Activated naive CD4-positive, alpha-beta T cell (primary cell): ENCODE results near the gene FBXL12.
A peak's percentile ranks its signal among the peaks of the same experiment; 100 is the strongest.
"Not testable (repeated sequence)": the region's sequence is repeated elsewhere in the genome, so short reads cannot be mapped to it uniquely, and the experiment has no call there.

Source experiments
- DNase-seq, 4 experiments: peaks; one replicate each; lab custom pipeline; 2025; lab: John Stamatoyannopoulos, UW

Gene FBXL12

GRCh38 chr19:9839415-9839814 is 20.5 kb upstream of the FBXL12 start:
- no peak for DNase-seq

DNA sequence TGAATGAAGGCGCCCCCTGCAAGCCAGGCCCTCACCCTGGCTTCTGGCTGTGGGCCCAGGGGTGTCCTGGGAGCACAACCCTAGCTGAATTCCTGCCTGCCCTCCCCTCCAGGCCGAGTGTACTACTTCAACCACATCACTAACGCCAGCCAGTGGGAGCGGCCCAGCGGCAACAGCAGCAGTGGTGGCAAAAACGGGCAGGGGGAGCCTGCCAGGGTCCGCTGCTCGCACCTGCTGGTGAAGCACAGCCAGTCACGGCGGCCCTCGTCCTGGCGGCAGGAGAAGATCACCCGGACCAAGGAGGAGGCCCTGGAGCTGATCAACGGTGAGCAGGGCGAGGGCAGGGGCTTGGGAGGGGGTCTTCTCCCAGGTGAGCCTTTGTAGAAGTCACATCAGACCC is 19.4 kb upstream of the FBXL12 start:
- DNase-seq, result no peak

DNA sequence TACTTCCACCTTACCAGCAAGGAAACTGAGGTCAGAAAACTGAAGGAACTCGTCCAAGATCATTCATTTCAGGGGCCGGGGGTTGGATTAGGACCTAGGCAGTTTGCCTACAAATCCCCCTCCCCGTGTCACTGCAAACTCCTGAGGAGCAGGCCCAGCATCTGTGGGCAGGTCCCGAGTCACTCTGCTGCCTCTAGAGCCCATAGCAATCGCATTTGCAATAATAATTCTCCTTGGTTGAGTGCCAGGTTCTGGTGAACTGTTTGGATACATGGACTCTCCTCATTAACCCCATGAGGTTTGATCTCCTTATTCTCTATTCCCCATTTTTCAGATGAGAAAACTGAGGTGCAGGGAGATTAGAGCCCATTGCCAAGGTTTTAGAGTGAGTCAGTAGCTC is 17.1 kb upstream of the FBXL12 start:
- DNase-seq, result no peak

DNA sequence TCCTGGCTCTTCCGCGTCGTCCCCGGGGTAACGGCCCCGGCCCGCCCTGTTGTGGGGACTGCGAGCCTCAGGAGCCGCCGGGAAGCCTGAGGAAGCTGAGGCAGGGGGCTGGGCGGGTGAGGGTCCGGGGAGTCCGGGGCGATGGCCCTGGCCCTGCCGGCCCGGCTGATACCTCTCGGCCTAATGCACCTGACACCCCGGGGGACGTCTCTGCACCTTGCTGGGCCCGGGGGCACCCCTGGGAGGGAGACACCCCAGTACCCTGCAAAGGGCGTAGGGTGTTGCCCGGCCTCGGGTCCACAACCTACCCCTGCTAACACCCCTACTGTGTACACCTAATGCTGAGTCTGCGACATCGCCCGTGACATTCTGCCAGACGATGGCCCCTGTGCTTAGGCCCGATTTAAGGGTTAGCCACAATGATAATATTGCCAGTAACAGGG is 16.6 kb upstream of the FBXL12 start:
- no peak for DNase-seq

- peak; percentile 95 to 99 (median 98) for DNase-seq
These were observed 16.0 kb upstream of the FBXL12 start, which contains the start of gene PIN1 for GRCh38 chr19:9834726-9835506. PIN1 (plus strand) TSS chr19:9835318; CDS start chr19:9835345, 27 bp downstream.

DNA sequence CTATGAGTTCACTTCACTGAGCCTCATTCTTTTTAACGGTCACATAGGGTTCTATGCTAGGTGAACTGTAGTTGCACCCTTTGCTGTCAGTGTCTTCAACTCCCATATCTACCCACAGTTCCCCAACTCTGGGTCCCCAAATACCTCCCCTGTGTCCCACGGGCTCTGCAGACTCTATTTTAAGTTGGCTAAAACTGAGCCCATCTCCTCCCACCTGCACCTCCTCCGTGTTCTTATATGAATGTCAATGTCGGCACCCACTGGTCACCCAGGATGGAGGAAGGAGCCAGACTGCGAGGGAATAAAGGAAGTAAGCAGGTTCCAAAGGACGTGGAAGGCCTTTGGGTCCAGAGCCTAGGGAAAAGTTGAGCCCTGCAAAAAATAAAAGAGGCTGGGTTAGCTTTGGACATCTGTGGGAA is 15.4 kb upstream of the FBXL12 start:
- DNase-seq, result no peak

GRCh38 chr19:9828551-9829063 is 9.7 kb upstream of the FBXL12 start:
- no peak for DNase-seq

DNA sequence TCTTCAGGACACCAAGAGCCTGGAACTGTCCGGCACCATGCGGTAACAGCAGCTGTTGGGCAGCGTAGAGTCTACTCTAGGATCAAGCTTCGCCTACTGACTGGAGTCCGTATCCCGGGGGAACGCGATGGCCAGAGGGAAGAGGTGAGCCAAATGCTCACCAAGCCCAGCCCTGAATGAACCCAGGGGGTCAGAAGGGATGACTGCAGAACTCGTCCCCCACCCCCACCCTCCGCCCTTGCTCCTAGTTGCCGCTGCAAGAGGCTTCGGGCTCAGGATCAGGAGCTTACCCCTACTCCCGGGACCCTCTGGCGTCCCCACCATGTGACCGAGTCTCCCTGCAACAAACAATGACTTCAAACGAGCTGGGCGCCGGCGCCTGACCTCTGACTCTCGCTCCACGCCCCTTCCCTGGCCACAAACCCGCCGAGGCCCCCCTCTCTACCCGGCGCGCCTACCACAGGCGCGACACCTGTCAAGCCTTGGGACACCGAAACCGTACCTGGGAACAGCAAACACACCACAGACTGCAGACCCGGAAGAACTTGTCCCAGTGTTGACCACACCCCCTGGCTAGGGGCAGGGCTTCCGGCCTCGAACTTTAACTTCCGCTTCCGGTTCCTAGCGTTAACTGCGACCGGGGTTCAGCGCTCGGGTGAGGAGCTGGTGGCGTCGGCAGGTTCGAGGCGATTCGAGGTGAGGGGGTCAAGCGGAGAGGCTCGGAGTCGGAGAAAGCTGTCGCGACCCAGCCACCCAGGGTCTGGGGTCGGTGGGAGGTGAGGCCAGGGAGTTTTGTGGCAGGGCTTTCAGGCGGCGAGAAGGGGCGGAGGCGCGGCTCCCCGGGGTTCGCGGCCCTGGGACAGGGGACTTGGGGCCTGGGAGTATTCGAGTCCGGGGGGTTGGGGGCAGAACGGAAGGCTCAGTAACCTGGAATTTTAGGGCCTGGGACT is 8.7 kb upstream of the FBXL12 start, which contains the start of gene UBL5:
Gene UBL5 (plus strand): TSS at position 630 of the 950 bp plus-strand sequence. CDS start 420 bp downstream, outside the sequence.
- DNase-seq, result peak; percentile 59 to 84 (median 75)

- no peak for DNase-seq
These were observed 4.9 kb upstream of the FBXL12 start for GRCh38 chr19:9823816-9824215.

DNA sequence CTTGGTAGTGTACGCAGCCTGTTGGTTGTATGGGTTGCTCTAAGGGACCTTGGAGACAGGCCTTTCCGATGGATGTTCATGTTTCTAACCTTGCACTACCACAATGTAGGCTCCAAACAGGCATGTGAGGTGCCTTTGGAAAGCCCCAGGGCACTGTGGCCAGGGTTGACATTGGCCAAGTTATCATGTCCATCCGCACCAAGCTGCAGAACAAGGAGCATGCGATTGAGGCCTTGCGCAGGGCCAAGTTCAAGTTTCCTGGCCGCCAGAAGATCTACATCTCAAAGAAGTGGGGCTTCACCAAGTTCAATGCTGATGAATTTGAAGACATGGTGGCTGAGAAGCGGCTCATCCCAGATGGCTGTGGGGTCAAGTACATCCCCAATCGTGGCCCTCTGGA is 1.2 kb upstream of the FBXL12 start:
- not testable (repeated sequence) for DNase-seq

DNA sequence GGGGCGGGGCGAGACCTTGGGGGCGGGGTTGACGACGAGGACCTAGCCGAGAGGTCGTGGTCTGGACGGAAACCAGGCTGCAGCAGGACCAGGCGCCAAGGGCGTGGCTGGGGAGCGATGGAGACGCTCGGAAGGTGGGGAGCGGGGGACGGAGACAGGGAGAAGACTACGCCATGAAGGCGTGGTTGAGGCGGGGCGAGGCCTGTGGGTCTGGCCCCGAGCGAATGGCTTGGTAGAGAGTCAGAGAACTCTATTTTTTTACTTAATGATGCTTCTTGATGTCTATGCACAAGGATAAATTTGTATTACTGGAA is 674 bp upstream of the FBXL12 start:
- no peak for DNase-seq

DNA sequence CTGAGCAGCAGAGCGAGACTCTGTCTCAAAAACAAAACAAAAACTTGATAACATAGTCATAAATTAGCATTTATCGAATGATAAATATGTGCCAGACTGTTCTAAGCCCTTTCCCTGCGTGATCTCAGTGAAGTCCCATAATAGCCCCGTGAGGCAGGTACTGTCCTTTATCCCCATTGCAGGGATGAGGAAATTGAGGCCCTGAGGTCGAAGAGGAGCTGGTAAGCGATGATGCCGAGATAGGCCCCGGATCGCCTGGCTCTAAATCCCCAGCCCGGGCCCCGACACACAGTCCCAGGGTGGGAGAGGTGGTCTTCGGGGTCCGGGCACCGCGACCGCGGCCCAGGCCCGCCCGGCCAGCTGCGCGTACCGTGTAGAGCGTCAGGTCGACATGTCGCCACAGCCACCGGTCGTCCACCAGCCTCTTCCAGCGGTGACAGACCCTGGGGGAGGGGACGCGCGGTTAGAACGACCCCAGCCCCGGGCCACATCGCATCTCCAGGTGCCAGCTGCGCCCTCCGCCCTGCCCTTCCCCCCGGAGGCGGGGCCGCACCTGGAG is 625 bp downstream of the FBXL12 start:
- DNase-seq, result no peak

GRCh38 chr19:9811139-9811538 is 7.7 kb downstream of the FBXL12 start:
- no peak for DNase-seq

DNA sequence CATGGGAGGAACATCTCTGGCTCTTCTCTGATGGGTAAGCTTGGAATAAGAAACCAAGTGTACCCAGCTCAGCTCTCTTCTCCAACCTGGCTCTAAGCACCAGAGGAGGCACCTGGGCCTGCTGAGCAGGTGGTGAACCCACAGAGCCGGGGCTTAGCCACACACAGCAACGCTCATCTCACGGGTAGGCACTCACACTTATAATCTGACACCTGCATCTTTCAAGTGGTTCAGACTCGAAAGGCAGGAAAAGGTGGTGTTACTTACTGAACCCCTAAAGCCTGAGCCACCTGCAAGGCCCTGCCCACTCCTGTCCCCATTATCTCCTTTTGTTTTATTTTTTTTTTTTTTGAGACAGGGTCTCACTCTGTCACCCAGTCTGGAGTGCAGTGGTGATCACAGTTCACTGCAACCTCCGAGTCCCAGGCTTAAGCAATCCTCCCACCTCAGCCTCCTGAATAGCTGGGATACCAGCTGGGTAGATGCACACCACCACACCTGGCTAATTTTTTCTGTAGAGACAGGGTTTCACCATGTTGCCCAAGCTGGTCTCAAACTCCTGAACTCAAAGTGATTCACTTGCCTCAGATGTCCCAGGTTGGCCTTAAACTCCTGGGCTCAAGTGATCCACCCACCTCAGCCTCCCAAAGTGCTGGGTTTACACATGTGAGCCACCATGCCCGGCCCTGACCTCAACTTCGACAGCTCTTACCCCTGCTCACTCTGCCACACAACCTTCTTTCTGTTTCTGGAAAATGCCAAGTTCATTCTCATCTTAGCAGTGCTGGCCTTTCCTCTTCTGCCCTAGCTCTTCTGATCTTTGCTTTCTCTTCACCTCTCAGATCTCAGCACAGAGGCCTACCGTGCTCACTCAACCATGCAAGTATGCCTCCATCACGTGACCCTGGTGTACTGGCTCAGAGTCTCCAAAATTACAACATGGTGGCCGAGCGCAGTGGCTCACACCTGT is 9.7 kb downstream of the FBXL12 start:
- peak in 1 of 4 experiments; percentile 19 for DNase-seq

GRCh38 chr19:9806803-9807202 is 12.1 kb downstream of the FBXL12 start:
- DNase-seq, result no peak

- no peak for DNase-seq
These were observed 16.9 kb downstream of the FBXL12 start for GRCh38 chr19:9801976-9802375.

GRCh38 chr19:9799162-9799561 is 19.7 kb downstream of the FBXL12 start:
- DNase-seq, result no peak

GRCh38 chr19:9797871-9798270 is 21.0 kb downstream of the FBXL12 start:
- DNase-seq, result no peak

DNA sequence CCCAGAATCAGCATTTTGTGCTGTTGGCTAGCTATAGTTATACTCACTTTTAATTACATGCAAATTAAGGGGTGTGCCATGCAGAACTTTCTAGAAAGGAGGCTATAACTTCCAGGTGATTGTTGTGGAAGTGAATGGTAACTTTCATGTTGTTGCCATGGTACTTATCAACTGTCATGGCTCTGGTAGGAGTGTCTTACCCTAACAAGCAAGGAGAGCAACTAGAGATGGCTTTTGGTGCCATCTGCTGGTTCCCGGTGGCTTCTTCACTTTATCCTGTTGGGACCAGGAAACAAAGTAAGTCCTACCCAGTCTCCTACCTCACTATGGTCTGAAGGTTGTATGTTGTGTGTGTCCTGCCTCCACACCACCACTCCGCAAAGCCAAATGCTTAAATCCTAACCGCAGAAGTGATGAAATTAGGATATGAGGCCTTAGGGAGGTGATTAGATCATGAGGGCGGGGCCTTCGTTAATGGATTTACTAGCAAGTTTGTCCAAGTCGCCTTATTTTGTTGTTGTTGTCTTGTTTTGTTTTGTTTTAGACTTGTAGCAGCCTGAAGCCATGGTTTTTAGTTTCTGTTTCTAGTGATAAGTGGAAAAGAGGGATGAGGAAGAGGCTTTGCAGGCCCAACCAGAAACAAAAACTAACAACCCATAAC is 22.6 kb downstream of the FBXL12 start:
- DNase-seq, result peak; percentile 23 to 63 (median 46)

DNA sequence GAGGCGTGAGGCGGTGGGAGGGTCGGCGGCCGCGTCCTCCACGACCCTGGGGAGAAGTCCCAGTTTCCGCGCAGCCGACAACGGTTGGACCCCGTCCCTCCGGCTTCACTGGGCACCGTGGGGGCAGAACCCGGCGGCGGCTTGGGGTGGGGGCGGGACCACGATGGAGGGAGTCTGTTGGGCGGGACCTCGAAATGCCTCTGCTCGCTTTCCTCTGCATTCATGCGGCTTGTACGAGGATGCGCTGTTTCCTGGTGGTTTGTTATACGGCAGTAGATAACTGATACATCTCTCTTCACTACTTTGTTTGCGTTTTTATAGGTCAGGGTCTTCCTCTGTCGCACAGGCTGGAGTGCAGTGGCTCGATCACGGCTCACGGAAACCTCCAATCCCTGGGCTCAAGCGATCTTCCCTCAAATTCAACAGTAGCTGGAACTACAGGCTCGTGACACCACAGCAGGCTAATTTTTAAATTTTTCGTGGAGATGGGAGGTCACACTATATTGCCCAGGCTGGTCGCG is 25.7 kb downstream of the FBXL12 start:
- peak; percentile 46 to 63 (median 58) for DNase-seq
